Measurements from ENCODE around the gene TPK1. TPM values are rescaled to one million over a fixed set of nuclear protein-coding genes. Genes with fewer than 3 reads are reported as not detected.
"Not testable (repeated sequence)": the region's sequence is repeated elsewhere in the genome, so short reads cannot be mapped to it uniquely, and the experiment has no call there.

Gene TPK1
- total RNA-seq, 4 donors from 2014 or later, result 4.5 to 11.8 (median 8.0) TPM

DNA sequence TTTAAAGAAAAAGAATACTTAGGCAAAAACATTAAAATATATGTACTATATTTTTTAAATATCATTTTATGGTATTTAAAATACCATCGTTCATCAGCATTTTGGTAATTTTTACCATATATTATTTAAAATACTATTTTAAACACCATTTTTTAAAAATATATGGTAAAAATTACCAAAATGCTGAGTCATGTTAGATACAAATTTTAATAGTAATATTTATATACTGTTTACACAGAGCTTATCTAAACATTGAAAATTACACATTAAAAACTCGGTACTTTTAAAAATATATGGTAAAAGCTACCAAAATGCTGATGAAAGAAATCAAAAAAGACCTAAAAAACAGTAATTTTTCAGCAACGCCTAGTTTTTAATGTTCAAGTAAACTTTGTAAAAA lies 105.6 kb downstream of the TPK1 start:
- no peak for TF ChIP-seq CTCF (IDR thresholded peaks at IDR 0.05)
- ATAC-seq (ENCODE audit: low FRiP score) (no peak), DNase-seq (ENCODE audit: low spot score) (no peak)

- TF ChIP-seq CTCF (IDR thresholded peaks at IDR 0.05), result no peak
- DNase-seq (ENCODE audit: low spot score) (no peak), ATAC-seq (ENCODE audit: low FRiP score) (no peak)
Observed at GRCh38 chr7:144729226-144729625, 106.6 kb downstream of the TPK1 start.

- DNase-seq (ENCODE audit: low spot score), result no peak
- no peak for ATAC-seq (ENCODE audit: low FRiP score)
- TF ChIP-seq CTCF (IDR thresholded peaks at IDR 0.05), result no peak
Observed at GRCh38 chr7:144728551-144728950, 107.3 kb downstream of the TPK1 start.

- DNase-seq (ENCODE audit: low spot score); ATAC-seq (ENCODE audit: low FRiP score): not testable (repeated sequence)
Observed at GRCh38 chr7:144726840-144727239, 109.0 kb downstream of the TPK1 start.

GRCh38 chr7:144725070-144725469 lies 110.8 kb downstream of the TPK1 start:
- TF ChIP-seq CTCF (IDR thresholded peaks at IDR 0.05), result no peak
- no peak for ATAC-seq (ENCODE audit: low FRiP score)

DNA sequence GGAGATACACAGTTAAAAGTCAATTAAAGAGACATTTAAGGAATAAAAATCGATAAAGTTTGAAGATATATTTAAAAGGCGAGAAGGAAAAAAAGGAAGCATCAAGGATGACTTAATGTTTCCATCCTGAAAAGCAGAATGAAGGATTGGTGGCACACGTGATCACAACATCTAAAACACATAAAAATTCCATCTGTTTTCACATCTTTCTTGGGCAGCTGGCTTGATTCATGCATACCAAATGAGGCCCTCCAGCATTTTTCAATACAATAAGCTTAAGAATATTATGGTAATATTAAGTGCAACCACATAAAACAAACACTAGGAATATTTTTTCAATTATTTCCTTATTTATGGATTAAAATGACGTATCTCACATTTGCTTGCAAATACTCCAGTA lies 112.6 kb downstream of the TPK1 start:
- no peak for DNase-seq (ENCODE audit: low spot score)
- no peak for ATAC-seq (ENCODE audit: low FRiP score)
- no peak for TF ChIP-seq CTCF (IDR thresholded peaks at IDR 0.05)

More at GRCh38 chr7:144725070-144725469, 110.8 kb downstream of the TPK1 start:
- DNase-seq (ENCODE audit: low spot score), result no peak

GRCh38 chr7:144720710-144721109 lies 115.1 kb downstream of the TPK1 start:
- ATAC-seq (ENCODE audit: low FRiP score) (no peak), DNase-seq (ENCODE audit: low spot score) (no peak)
- no peak for TF ChIP-seq CTCF (IDR thresholded peaks at IDR 0.05)

- ATAC-seq (ENCODE audit: low FRiP score), result no peak
- no peak for DNase-seq (ENCODE audit: low spot score)
- TF ChIP-seq CTCF (IDR thresholded peaks at IDR 0.05), result no peak
Observed at GRCh38 chr7:144720149-144720548, 115.7 kb downstream of the TPK1 start.

Data from omental fat pad (tissue), 4 donors.